IMR-90 (cell line): Measurements from ENCODE around the gene CCDC83.

Experiments used
- BHLHE40 ChIP-seq: fragments of 150-350 bp; IDR thresholded peaks from 2 replicates; pipeline ENCODE4 v1.6.1; 2016; ENCODE audit warnings: mild to moderate bottlenecking, low read depth, low read length
- CEBPB ChIP-seq: IDR thresholded peaks from 2 replicates; pipeline ENCODE4 v1.6.1; 2012; ENCODE audit warnings: low read depth, low read length, improper control_type of control experiment
- CHD1 ChIP-seq: IDR thresholded peaks from 2 replicates; pipeline ENCODE4 v1.6.1; 2012; ENCODE audit warnings: low read depth, low read length, improper control_type of control experiment
- ELK1 ChIP-seq: fragments of 150-350 bp; IDR thresholded peaks from 2 replicates; pipeline ENCODE4 v1.6.1; 2016; ENCODE audit warnings: low read depth, mild to moderate bottlenecking, low read length, moderate library complexity, borderline replicate concordance
- FOS ChIP-seq: fragments of 150-350 bp; IDR thresholded peaks from 2 replicates; pipeline ENCODE4 v1.6.1; 2016; ENCODE audit warnings: low read depth, low read length
- MXI1 ChIP-seq: IDR thresholded peaks from 2 replicates; pipeline ENCODE4 v1.6.1; 2012; ENCODE audit warnings: low read depth, mild to moderate bottlenecking, low read length, moderate library complexity, borderline replicate concordance
- NFE2L2 ChIP-seq: fragments of 150-350 bp; IDR thresholded peaks from 2 replicates; pipeline ENCODE4 v1.6.1; 2016; ENCODE audit warnings: low read depth, mild to moderate bottlenecking, low read length
- POLR2A ChIP-seq: IDR thresholded peaks from 2 replicates; pipeline ENCODE4 v1.6.1; 2012; ENCODE audit warnings: mild to moderate bottlenecking, low read depth, low read length
- RAD21 ChIP-seq: IDR thresholded peaks from 2 replicates; pipeline ENCODE4 v1.6.1; 2012; ENCODE audit warnings: low read length, improper control_type of control experiment
- RCOR1 ChIP-seq: IDR thresholded peaks from 2 replicates; pipeline ENCODE4 v1.6.1; 2012; ENCODE audit warnings: mild to moderate bottlenecking, low read length, improper control_type of control experiment; ENCODE audit not compliant: insufficient replicate concordance
- RFX5 ChIP-seq: IDR thresholded peaks from 2 replicates; pipeline ENCODE4 v1.8.0; 2012; ENCODE audit warnings: low read depth, mild to moderate bottlenecking, low read length, moderate library complexity
- SMC3 ChIP-seq: fragments of 150-350 bp; IDR thresholded peaks from 2 replicates; pipeline ENCODE4 v1.6.1; 2016; ENCODE audit warnings: low read depth, mild to moderate bottlenecking, antibody characterized with exemption, low read length, moderate library complexity
- USF2 ChIP-seq: fragments of 150-350 bp; IDR thresholded peaks from 2 replicates; pipeline ENCODE4 v1.6.1; 2017; ENCODE audit warnings: mild to moderate bottlenecking, antibody characterized with exemption, low read length, low read depth
- TF ChIP-seq, protein P1 (sequence below): conservative IDR thresholded peaks from 2 replicates; pipeline ENCODE4 v1.5.1; 2012; ENCODE audit warnings: mild to moderate bottlenecking, low read depth, low read length, improper control_type of control experiment

- TF ChIP-seq, protein P1, sequence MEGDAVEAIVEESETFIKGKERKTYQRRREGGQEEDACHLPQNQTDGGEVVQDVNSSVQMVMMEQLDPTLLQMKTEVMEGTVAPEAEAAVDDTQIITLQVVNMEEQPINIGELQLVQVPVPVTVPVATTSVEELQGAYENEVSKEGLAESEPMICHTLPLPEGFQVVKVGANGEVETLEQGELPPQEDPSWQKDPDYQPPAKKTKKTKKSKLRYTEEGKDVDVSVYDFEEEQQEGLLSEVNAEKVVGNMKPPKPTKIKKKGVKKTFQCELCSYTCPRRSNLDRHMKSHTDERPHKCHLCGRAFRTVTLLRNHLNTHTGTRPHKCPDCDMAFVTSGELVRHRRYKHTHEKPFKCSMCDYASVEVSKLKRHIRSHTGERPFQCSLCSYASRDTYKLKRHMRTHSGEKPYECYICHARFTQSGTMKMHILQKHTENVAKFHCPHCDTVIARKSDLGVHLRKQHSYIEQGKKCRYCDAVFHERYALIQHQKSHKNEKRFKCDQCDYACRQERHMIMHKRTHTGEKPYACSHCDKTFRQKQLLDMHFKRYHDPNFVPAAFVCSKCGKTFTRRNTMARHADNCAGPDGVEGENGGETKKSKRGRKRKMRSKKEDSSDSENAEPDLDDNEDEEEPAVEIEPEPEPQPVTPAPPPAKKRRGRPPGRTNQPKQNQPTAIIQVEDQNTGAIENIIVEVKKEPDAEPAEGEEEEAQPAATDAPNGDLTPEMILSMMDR: no peak
- TF ChIP-seq RAD21 (no peak), MXI1 (no peak), CEBPB (peak; percentile 92), POLR2A (no peak), BHLHE40 (no peak), SMC3 (no peak), RCOR1 (no peak), CHD1 (no peak), ELK1 (no peak), USF2 (no peak), RFX5 (no peak), FOS (no peak), NFE2L2 (peak; percentile 42; the same call in 1 of the 2 replicates)
Measured at GRCh38 chr11:85844439-85845123, 10.6 kb upstream of the CCDC83 start.
